ENCODE measurements around the gene ZNF846. TPM values are rescaled to one million over a fixed set of nuclear protein-coding genes. Genes with fewer than 3 reads are reported as not detected.

The ZNF846 gene
- total and polyA plus RNA-seq, 2 experiments from 2014 or later, result 6.0 to 14.8 TPM

GRCh38 chr19:9808855-9809824 lies 40.6 kb upstream of the ZNF846 start (continued):
- no peak for TF ChIP-seq CTCF (conservative IDR thresholded peaks at IDR 0.05; ENCODE audit: low read depth in 2 of 2)
- TF ChIP-seq ZNF462 (CRISPR knock-in tag; IDR thresholded peaks at IDR 0.05), result no peak
- TF ChIP-seq ZNF331 (CRISPR knock-in tag; IDR thresholded peaks at IDR 0.05; ENCODE audit: low read depth), result no peak

- no peak overlapping the region for H3K4me3 Mint-ChIP-seq
- H3K36me3 ChIP-seq (ENCODE audit: insufficient read depth), result peaks cover 5% of the 10 kb centered on the region; the same call in 1 of the 2 replicates
- ATAC-seq, result no peak
- no peaks in the 10 kb centered on the region for H3K4me1 Mint-ChIP-seq
- H3K9me3 Mint-ChIP-seq, result no peaks in the 10 kb centered on the region
- no peak for DNase-seq (ENCODE audit: low spot score)
- H2AFZ ChIP-seq, result no peak overlapping the region
- 0 out of 2 replicates have a peak, but pooled peaks cover 7% of the 10 kb centered on the region for H3F3A ChIP-seq (replicated peaks; ENCODE audit: low read depth)
- no peaks in the 10 kb centered on the region for H3K4me1 ChIP-seq (ENCODE audit: insufficient read depth)
- no peaks in the 10 kb centered on the region; the same call in 1 of the 2 replicates for H4K20me1 ChIP-seq (replicated peaks; ENCODE audit: insufficient read depth)
- no peak overlapping the region for H3K27ac Mint-ChIP-seq
- no peaks in the 10 kb centered on the region for H3K27me3 ChIP-seq (ENCODE audit: insufficient read depth)
- no peaks in the 10 kb centered on the region for H3K9me2 ChIP-seq (ENCODE audit: insufficient read depth)
- H3K4me3 ChIP-seq, result no peak overlapping the region
- H3K27ac ChIP-seq (ENCODE audit: low read depth), result no peak overlapping the region
- no peak overlapping the region for H3K4me2 ChIP-seq
- H3K36me3 Mint-ChIP-seq (ENCODE audit: low read depth), result peaks cover 16% of the 10 kb centered on the region
- H3K79me2 ChIP-seq (replicated peaks; ENCODE audit: insufficient read depth), result no peaks in the 10 kb centered on the region
- H3K27me3 Mint-ChIP-seq (ENCODE audit: insufficient read depth, low read depth, poor library complexity), result no peaks in the 10 kb centered on the region
- TF ChIP-seq ZNF331 (CRISPR knock-in tag; IDR thresholded peaks at IDR 0.05; ENCODE audit: low read depth), result no peak
- TF ChIP-seq ZNF462 (CRISPR knock-in tag; IDR thresholded peaks at IDR 0.05), result no peak
- TF ChIP-seq CREB1 (CRISPR knock-in tag; IDR thresholded peaks at IDR 0.05; ENCODE audit: low read depth), result no peak
Observed at GRCh38 chr19:9806803-9807202, 38.3 kb upstream of the ZNF846 start.
